SK-N-SH treated with all-trans-retinoic acid at 6 μM for 48 hours (cell line): ENCODE results near the gene RPP30.
A peak's percentile ranks its signal among the peaks of the same experiment; 100 is the strongest.

Source experiments
- ATAC-seq: fragments of 200-7000 bp; cut with Tn5 transposase; 3 replicates; pipeline ENCODE4 v1.9.1; 2020; ENCODE audit warnings: mild to moderate bottlenecking, moderate library complexity
- ARNTL ChIP-seq: fragments of 450-650 bp; formaldehyde crosslinking; IDR thresholded peaks from 2 replicates; pipeline ENCODE4 v1.5.0; 2020; ENCODE audit warnings: low read depth, mild to moderate bottlenecking, moderate library complexity, borderline replicate concordance
- BACH2 ChIP-seq: fragments of 250-450 bp; sonication (Bioruptor Pico); IDR thresholded peaks from 2 replicates; pipeline ENCODE4 v1.9.0; 2021; ENCODE audit warnings: mild to moderate bottlenecking, borderline replicate concordance
- CSDC2 ChIP-seq: fragments of 250-450 bp; sonication (Bioruptor Pico); IDR thresholded peaks from 2 replicates; pipeline ENCODE4 v1.5.0; 2020; ENCODE audit warnings: mild to moderate bottlenecking, moderate library complexity
- ESRRG ChIP-seq: fragments of 250-450 bp; sonication (Bioruptor Pico); IDR thresholded peaks from 2 replicates; pipeline ENCODE4 v1.6.1; 2021; ENCODE audit warnings: mild to moderate bottlenecking
- GLIS3 ChIP-seq: fragments of 250-450 bp; sonication (Bioruptor Pico); IDR thresholded peaks from 2 replicates; pipeline ENCODE4 v1.5.0; 2020; ENCODE audit warnings: mild to moderate bottlenecking, moderate library complexity
- ISL1 ChIP-seq: fragments of 250-450 bp; sonication (Bioruptor Pico); IDR thresholded peaks from 2 replicates; pipeline ENCODE4 v2.1.2; 2022; ENCODE audit warnings: mild to moderate bottlenecking, moderate library complexity
- OSR1 ChIP-seq: fragments of 250-450 bp; sonication (Bioruptor Pico); IDR thresholded peaks from 2 replicates; pipeline ENCODE4 v1.8.0; 2022; ENCODE audit warnings: moderate library complexity, mild to moderate bottlenecking, inconsistent platforms
- PPARA ChIP-seq: fragments of 250-450 bp; sonication (Bioruptor Pico); IDR thresholded peaks from 2 replicates; pipeline ENCODE4 v1.5.0; 2020; ENCODE audit warnings: mild to moderate bottlenecking, borderline replicate concordance
- RARB ChIP-seq: fragments of 250-450 bp; sonication (Bioruptor Pico); IDR thresholded peaks from 2 replicates; pipeline ENCODE4 v1.8.0; 2021; ENCODE audit warnings: mild to moderate bottlenecking, moderate library complexity
- SNAI2 ChIP-seq: fragments of 250-450 bp; sonication (Bioruptor Pico); IDR thresholded peaks from 2 replicates; pipeline ENCODE4 v1.5.0; 2020; ENCODE audit warnings: mild to moderate bottlenecking, moderate library complexity
- TCF4 ChIP-seq: fragments of 250-450 bp; sonication (Bioruptor Pico); IDR thresholded peaks from 2 replicates; pipeline ENCODE4 v1.8.0; 2021; ENCODE audit warnings: mild to moderate bottlenecking, moderate library complexity, borderline replicate concordance
- TOX ChIP-seq: fragments of 250-450 bp; sonication (Bioruptor Pico); IDR thresholded peaks from 2 replicates; pipeline ENCODE4 v1.8.0; 2021; ENCODE audit warnings: mild to moderate bottlenecking, moderate library complexity, borderline replicate concordance
- ZC3H10 ChIP-seq: fragments of 250-450 bp; sonication (Bioruptor Pico); IDR thresholded peaks from 2 replicates; pipeline ENCODE4 v1.5.1; 2021; ENCODE audit warnings: mild to moderate bottlenecking, moderate library complexity
- ZFP3 ChIP-seq: fragments of 250-450 bp; sonication (Bioruptor Pico); IDR thresholded peaks from 2 replicates; pipeline ENCODE4 v1.5.0; 2020; ENCODE audit warnings: mild to moderate bottlenecking, moderate library complexity
- ZFP30 ChIP-seq: fragments of 450-650 bp; formaldehyde crosslinking; IDR thresholded peaks from 2 replicates; pipeline ENCODE4 v1.5.0; 2022; ENCODE audit warnings: mild to moderate bottlenecking, moderate library complexity
- ZNF70 ChIP-seq: fragments of 450-650 bp; formaldehyde crosslinking; IDR thresholded peaks from 2 replicates; pipeline ENCODE4 v1.5.0; 2020; ENCODE audit warnings: mild to moderate bottlenecking, moderate library complexity
- ZNF8 ChIP-seq: fragments of 450-650 bp; formaldehyde crosslinking; IDR thresholded peaks from 2 replicates; pipeline ENCODE4 v1.5.0; 2020; ENCODE audit warnings: mild to moderate bottlenecking, moderate library complexity
- TF ChIP-seq, protein P1 (sequence below): fragments of 250-450 bp; sonication (Bioruptor Pico); IDR thresholded peaks from 2 replicates; pipeline ENCODE4 v1.8.0; 2021; ENCODE audit warnings: low read depth, mild to moderate bottlenecking, moderate library complexity, borderline replicate concordance
- TF ChIP-seq, protein P2 (sequence below): fragments of 250-450 bp; sonication (Bioruptor Pico); IDR thresholded peaks from 2 replicates; pipeline ENCODE4 v1.5.1; 2021; ENCODE audit warnings: mild to moderate bottlenecking, moderate library complexity
- TF ChIP-seq, protein P3 (sequence below): fragments of 250-450 bp; sonication (Bioruptor Pico); IDR thresholded peaks from 2 replicates; pipeline ENCODE4 v1.5.0; 2020; ENCODE audit warnings: mild to moderate bottlenecking, moderate library complexity
- TF ChIP-seq, protein P4 (sequence below): fragments of 250-450 bp; sonication (Bioruptor Pico); IDR thresholded peaks from 2 replicates; pipeline ENCODE4 v1.5.1; 2020; ENCODE audit warnings: low read depth, mild to moderate bottlenecking, moderate library complexity
- TF ChIP-seq, protein P5 (sequence below): fragments of 250-450 bp; sonication (Bioruptor Pico); IDR thresholded peaks from 2 replicates; pipeline ENCODE4 v1.8.0; 2020; ENCODE audit warnings: mild to moderate bottlenecking, moderate library complexity, borderline replicate concordance

The RPP30 gene

DNA sequence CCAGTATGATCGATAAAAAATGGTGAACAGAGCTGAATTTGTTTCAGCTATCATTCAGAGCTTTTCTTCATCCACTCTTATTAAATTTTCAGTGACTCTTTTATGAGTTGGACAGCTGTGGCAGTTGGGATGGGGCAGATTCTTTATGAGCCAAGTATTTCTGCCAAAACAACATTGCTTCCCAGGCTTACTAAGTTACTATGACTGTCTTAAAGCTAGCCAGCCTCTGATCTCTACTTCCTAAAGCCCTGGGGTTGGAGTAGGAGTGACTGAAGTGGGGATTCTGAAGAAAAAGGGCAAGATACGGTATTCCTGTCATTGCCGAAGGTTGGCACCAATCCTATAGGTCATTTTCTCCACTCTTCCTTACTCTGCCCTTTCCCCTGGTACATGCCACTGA is 12.7 kb downstream of the RPP30 start:
- TF ChIP-seq BACH2 (CRISPR knock-in tag) (no peak), GLIS3 (CRISPR knock-in tag) (no peak), ESRRG (no peak), ZNF8 (CRISPR knock-in tag) (no peak), CSDC2 (CRISPR knock-in tag) (no peak), ZNF70 (CRISPR knock-in tag) (no peak)
- TF ChIP-seq, protein P1, sequence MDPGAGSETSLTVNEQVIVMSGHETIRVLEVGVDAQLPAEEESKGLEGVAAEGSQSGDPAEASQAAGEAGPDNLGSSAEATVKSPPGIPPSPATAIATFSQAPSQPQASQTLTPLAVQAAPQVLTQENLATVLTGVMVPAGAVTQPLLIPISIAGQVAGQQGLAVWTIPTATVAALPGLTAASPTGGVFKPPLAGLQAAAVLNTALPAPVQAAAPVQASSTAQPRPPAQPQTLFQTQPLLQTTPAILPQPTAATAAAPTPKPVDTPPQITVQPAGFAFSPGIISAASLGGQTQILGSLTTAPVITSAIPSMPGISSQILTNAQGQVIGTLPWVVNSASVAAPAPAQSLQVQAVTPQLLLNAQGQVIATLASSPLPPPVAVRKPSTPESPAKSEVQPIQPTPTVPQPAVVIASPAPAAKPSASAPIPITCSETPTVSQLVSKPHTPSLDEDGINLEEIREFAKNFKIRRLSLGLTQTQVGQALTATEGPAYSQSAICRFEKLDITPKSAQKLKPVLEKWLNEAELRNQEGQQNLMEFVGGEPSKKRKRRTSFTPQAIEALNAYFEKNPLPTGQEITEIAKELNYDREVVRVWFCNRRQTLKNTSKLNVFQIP (CRISPR knock-in tag): no peak
- TF ChIP-seq, protein P2, sequence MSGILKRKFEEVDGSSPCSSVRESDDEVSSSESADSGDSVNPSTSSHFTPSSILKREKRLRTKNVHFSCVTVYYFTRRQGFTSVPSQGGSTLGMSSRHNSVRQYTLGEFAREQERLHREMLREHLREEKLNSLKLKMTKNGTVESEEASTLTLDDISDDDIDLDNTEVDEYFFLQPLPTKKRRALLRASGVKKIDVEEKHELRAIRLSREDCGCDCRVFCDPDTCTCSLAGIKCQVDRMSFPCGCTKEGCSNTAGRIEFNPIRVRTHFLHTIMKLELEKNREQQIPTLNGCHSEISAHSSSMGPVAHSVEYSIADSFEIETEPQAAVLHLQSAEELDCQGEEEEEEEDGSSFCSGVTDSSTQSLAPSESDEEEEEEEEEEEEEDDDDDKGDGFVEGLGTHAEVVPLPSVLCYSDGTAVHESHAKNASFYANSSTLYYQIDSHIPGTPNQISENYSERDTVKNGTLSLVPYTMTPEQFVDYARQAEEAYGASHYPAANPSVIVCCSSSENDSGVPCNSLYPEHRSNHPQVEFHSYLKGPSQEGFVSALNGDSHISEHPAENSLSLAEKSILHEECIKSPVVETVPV: no peak
- ATAC-seq: no peak; the same call in 2 of the 3 replicates

DNA sequence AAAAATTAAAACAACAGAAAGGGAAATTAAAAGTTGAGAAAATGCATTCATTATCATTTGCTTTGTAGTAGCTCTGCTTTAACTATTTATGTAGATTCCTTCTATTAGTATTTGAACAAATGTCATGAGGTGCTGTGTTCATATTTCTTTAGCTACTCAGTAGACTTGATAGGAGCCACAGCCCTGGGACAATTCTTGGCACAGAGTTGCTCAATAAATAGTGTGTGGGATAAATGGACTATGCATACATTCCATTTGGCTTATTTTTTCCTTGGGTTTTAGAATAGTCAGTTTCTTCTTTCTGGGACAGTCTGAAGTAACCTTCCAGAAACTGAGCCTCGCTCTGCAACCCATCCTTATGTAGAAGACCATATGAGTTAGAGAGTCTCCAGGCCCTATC is 13.4 kb downstream of the RPP30 start:
- TF ChIP-seq, protein P1 (CRISPR knock-in tag): no peak
- ATAC-seq: peak; percentile 70

DNA sequence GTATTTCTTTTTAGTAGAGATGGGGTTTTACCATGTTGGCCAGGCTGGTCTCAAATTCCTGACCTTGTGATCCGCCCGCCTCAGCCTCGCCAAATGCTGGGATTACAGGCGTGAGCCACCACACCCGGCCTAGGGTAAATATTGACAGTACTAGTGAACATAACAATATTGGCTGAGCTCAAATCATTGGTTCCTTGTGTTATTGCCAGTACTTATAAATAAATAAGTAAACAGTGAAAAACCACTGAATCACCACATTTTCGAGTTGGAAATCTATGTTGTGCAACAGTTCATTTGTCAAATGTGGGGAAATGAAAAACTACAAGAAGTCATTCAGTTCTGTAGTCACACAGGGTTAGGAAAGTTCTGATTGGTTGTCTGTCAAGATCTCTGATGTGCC is 15.8 kb downstream of the RPP30 start:
- ATAC-seq: no peak
- TF ChIP-seq, protein P3, sequence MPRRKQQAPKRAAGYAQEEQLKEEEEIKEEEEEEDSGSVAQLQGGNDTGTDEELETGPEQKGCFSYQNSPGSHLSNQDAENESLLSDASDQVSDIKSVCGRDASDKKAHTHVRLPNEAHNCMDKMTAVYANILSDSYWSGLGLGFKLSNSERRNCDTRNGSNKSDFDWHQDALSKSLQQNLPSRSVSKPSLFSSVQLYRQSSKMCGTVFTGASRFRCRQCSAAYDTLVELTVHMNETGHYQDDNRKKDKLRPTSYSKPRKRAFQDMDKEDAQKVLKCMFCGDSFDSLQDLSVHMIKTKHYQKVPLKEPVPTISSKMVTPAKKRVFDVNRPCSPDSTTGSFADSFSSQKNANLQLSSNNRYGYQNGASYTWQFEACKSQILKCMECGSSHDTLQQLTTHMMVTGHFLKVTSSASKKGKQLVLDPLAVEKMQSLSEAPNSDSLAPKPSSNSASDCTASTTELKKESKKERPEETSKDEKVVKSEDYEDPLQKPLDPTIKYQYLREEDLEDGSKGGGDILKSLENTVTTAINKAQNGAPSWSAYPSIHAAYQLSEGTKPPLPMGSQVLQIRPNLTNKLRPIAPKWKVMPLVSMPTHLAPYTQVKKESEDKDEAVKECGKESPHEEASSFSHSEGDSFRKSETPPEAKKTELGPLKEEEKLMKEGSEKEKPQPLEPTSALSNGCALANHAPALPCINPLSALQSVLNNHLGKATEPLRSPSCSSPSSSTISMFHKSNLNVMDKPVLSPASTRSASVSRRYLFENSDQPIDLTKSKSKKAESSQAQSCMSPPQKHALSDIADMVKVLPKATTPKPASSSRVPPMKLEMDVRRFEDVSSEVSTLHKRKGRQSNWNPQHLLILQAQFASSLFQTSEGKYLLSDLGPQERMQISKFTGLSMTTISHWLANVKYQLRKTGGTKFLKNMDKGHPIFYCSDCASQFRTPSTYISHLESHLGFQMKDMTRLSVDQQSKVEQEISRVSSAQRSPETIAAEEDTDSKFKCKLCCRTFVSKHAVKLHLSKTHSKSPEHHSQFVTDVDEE: no peak
- TF ChIP-seq, protein P4, sequence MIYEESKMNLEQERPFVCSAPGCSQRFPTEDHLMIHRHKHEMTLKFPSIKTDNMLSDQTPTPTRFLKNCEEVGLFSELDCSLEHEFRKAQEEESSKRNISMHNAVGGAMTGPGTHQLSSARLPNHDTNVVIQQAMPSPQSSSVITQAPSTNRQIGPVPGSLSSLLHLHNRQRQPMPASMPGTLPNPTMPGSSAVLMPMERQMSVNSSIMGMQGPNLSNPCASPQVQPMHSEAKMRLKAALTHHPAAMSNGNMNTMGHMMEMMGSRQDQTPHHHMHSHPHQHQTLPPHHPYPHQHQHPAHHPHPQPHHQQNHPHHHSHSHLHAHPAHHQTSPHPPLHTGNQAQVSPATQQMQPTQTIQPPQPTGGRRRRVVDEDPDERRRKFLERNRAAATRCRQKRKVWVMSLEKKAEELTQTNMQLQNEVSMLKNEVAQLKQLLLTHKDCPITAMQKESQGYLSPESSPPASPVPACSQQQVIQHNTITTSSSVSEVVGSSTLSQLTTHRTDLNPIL (CRISPR knock-in tag): no peak
- TF ChIP-seq ZNF8 (CRISPR knock-in tag): no peak
- TF ChIP-seq ESRRG: no peak
- TF ChIP-seq ARNTL (CRISPR knock-in tag): no peak
- TF ChIP-seq, protein P5, sequence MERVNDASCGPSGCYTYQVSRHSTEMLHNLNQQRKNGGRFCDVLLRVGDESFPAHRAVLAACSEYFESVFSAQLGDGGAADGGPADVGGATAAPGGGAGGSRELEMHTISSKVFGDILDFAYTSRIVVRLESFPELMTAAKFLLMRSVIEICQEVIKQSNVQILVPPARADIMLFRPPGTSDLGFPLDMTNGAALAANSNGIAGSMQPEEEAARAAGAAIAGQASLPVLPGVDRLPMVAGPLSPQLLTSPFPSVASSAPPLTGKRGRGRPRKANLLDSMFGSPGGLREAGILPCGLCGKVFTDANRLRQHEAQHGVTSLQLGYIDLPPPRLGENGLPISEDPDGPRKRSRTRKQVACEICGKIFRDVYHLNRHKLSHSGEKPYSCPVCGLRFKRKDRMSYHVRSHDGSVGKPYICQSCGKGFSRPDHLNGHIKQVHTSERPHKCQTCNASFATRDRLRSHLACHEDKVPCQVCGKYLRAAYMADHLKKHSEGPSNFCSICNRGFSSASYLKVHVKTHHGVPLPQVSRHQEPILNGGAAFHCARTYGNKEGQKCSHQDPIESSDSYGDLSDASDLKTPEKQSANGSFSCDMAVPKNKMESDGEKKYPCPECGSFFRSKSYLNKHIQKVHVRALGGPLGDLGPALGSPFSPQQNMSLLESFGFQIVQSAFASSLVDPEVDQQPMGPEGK (CRISPR knock-in tag): no peak
- no peak for TF ChIP-seq ISL1 (CRISPR knock-in tag)
- TF ChIP-seq BACH2 (CRISPR knock-in tag): no peak
- TF ChIP-seq RARB (CRISPR knock-in tag): no peak
- TF ChIP-seq PPARA (CRISPR knock-in tag): no peak
- TF ChIP-seq, protein P1 (CRISPR knock-in tag): no peak
- no peak for TF ChIP-seq ZFP3 (CRISPR knock-in tag)
- TF ChIP-seq TOX (CRISPR knock-in tag): no peak
- TF ChIP-seq CSDC2 (CRISPR knock-in tag): no peak
- TF ChIP-seq ZC3H10: no peak
- no peak for TF ChIP-seq TCF4 (CRISPR knock-in tag)
- TF ChIP-seq, protein P2: no peak
- TF ChIP-seq SNAI2: no peak
- no peak for TF ChIP-seq OSR1
- TF ChIP-seq ZFP30: no peak
- TF ChIP-seq, all 23 proteins: peak for 0
